ENCODE measurements around the gene CUL3.
A peak's percentile ranks its signal among the peaks of the same experiment; 100 is the strongest.
"Not testable (repeated sequence)": the region's sequence is repeated elsewhere in the genome, so short reads cannot be mapped to it uniquely, and the experiment has no call there.

CUL3 gene

GRCh38 chr2:224585211-224586088 is at the start of gene CUL3:
TSS of gene CUL3 (minus strand) at chr2:224585363. CDS start at chr2:224585009, 354 bp downstream.
- DNase-seq, result peak; percentile 100

- DNase-seq, result no peak
These were observed 45.7 kb upstream of the CUL3 start for GRCh38 chr2:224630659-224631550.

- no peak for DNase-seq
These were observed 43.3 kb upstream of the CUL3 start for GRCh38 chr2:224628416-224628815.

- no peak for DNase-seq
These were observed 41.6 kb upstream of the CUL3 start for GRCh38 chr2:224626735-224627134.

GRCh38 chr2:224613543-224614286 is 28.6 kb upstream of the CUL3 start:
- DNase-seq, result no peak

- DNase-seq, result no peak
These were observed 27.4 kb upstream of the CUL3 start for GRCh38 chr2:224612578-224612977.

- DNase-seq, result no peak
These were observed 26.8 kb upstream of the CUL3 start for GRCh38 chr2:224611938-224612337.

GRCh38 chr2:224608104-224608503 is 22.9 kb upstream of the CUL3 start:
- DNase-seq, result no peak

- not testable (repeated sequence) for DNase-seq
These were observed 18.8 kb upstream of the CUL3 start for GRCh38 chr2:224603746-224604500.

- peak; percentile 35 for DNase-seq
These were observed 17.7 kb upstream of the CUL3 start for GRCh38 chr2:224602778-224603375.

GRCh38 chr2:224601923-224602322 is 16.8 kb upstream of the CUL3 start:
- DNase-seq, result no peak

- DNase-seq, result no peak
These were observed 13.5 kb upstream of the CUL3 start for GRCh38 chr2:224598678-224599077.

GRCh38 chr2:224596289-224596688 is 11.1 kb upstream of the CUL3 start:
- no peak for DNase-seq

- DNase-seq, result no peak
These were observed 10.4 kb upstream of the CUL3 start for GRCh38 chr2:224595518-224595917.

- no peak for DNase-seq
These were observed 9.7 kb upstream of the CUL3 start for GRCh38 chr2:224594840-224595239.

GRCh38 chr2:224591220-224591619 is 6.1 kb upstream of the CUL3 start:
- DNase-seq, result no peak

GRCh38 chr2:224586127-224586695 is 1.0 kb upstream of the CUL3 start:
- DNase-seq, result no peak

- peak; percentile 70 for DNase-seq
These were observed 365 bp downstream of the CUL3 start for GRCh38 chr2:224584785-224585210.

- peak; percentile 39 for DNase-seq
These were observed 915 bp downstream of the CUL3 start for GRCh38 chr2:224584111-224584784.

- not testable (repeated sequence) for DNase-seq
These were observed 2.1 kb downstream of the CUL3 start for GRCh38 chr2:224583033-224583432.

- DNase-seq, result no peak
These were observed 4.9 kb downstream of the CUL3 start for GRCh38 chr2:224580248-224580647.
